GM18951 (cell line): ENCODE measurements around the gene RPL37A.

Source experiments
- POLR2A ChIP-seq: IDR thresholded peaks from 4 replicates; pipeline ENCODE4 v1.6.1; 2011; ENCODE audit warnings: mild to moderate bottlenecking; ENCODE audit not compliant: insufficient read length, insufficient read depth; ENCODE audit errors: extremely low read depth
- in situ Hi-C: fragments of 300-500 bp; cut with MboI; formaldehyde crosslinking; loops from one replicate; pipeline ENCODE4 v1.12.0; 2022; ENCODE audit warnings: low sequenced_read_pairs, mixed read lengths, inconsistent platforms; ENCODE audit not compliant: unreplicated experiment

RPL37A gene

DNA sequence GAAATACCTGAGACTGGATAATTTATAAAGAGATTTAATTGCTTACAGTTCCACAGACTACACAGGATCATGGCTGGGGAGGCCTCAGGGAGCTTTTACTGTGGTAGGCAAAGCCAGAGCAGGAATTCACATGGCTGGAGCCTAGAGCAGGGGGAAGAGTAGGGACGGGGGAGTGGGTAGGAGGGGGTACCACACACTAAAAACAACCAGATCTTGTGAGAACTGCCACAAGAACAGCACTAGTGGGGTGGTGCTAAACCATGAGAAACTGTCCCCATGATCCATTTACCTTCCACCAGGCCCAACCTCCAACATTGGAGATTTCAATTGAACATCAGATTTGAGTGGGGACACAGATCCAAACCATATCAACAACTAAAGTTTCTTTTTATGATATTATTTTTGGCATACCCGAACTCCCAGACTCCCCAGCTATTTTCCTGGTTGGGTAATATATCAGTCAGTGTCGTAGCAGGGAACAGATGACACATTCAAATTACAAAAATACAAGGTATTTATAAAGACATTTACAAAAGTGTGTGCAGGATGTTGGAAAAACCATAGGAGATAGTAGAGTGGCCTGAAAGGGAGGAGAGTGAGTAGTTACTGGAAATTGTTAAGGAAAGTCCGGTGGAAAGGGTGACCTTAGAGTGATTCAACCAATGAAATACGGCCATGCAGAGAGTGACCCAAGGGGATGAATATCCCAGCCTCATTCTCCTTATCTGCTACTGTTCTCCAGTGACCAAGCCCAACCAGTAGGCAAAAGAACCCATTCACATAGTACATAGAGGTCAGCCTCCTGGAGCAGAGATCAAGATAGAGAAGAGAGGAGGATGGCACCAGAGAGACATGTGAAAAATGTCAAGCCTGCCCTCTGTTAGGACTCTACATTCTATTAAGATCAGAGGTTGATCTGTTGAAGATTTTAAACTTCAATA is 8.8 kb downstream of the RPL37A start:
- TF ChIP-seq POLR2A: no peak
- in situ Hi-C loops: loop anchor here (25.0 kb wide), 1 partner anchor 1230 kb away; no protein-coding TSS in a partner anchor

DNA sequence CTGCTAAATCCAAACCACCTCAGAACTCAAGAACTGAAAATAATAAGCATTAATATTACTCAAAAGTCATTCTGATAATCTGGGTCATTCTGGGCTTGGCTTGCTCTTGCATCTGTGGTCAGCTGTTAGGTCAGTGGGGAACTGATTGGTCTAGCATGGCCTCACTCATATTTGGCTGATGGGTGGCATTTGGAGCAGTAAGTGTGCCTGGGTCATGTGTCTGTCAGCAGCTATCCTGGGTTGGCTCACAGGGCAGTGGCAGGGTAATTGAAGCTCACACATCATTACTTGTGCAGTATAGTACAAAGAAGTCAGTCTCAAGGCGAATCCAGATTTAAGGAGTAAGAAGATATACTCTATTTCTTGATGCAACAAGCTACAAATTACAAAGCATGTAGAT is 9.6 kb downstream of the RPL37A start:
- in situ Hi-C loops: loop anchor here (25.0 kb wide), 1 partner anchor 1229 kb away; no protein-coding TSS in a partner anchor
- no peak for TF ChIP-seq POLR2A

GRCh38 chr2:216516730-216517350 is 18.2 kb downstream of the RPL37A start:
- no peak for TF ChIP-seq POLR2A
- in situ Hi-C loops: loop anchor here (5.0 to 25.0 kb wide), 2 partner anchors 150 to 1220 kb away; no protein-coding TSS in a partner anchor

GRCh38 chr2:216517447-216518225 is 19.0 kb downstream of the RPL37A start:
- TF ChIP-seq POLR2A: no peak
- in situ Hi-C loops: loop anchor here (5.0 to 25.0 kb wide), 2 partner anchors 150 to 1220 kb away; no protein-coding TSS in a partner anchor

DNA sequence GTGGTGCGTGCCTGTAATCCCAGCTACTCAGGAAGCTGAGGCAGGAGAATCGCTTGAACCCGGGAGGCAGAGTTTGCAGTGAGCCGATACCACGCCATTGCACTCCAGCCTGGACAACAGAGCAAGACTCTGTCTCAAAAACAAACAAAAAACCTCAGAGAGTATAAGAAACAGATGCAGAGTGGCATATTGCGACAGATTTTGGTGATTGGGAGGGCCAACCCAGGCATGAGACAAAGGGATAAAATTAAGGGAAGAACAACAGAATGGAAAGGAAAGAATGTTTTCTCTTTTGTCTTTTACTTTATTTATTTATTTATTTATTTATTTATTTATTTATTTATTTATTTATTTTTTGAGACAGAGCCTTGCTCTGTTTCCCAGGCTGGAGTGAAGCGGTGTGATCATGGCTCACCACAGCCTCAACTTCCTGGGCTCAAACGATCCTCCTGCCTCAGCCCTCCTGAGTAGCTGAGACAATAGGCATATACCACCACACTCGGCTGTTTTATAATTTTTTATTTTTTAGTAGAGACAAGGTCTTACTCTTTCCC is 20.0 kb downstream of the RPL37A start:
- in situ Hi-C loops: loop anchor here (5.0 to 25.0 kb wide), 2 partner anchors 149 to 1219 kb away; no protein-coding TSS in a partner anchor

- TF ChIP-seq POLR2A: no peak
- in situ Hi-C loops: loop anchor here (5.0 to 25.0 kb wide), 2 partner anchors 148 to 1218 kb away; no protein-coding TSS in a partner anchor
These were observed 20.6 kb downstream of the RPL37A start for GRCh38 chr2:216519154-216519762.

GRCh38 chr2:216520112-216520511 is 21.5 kb downstream of the RPL37A start:
- no peak for TF ChIP-seq POLR2A
- in situ Hi-C loops: loop anchor here (25.0 kb wide), 1 partner anchor 1217 kb away; no protein-coding TSS in a partner anchor

DNA sequence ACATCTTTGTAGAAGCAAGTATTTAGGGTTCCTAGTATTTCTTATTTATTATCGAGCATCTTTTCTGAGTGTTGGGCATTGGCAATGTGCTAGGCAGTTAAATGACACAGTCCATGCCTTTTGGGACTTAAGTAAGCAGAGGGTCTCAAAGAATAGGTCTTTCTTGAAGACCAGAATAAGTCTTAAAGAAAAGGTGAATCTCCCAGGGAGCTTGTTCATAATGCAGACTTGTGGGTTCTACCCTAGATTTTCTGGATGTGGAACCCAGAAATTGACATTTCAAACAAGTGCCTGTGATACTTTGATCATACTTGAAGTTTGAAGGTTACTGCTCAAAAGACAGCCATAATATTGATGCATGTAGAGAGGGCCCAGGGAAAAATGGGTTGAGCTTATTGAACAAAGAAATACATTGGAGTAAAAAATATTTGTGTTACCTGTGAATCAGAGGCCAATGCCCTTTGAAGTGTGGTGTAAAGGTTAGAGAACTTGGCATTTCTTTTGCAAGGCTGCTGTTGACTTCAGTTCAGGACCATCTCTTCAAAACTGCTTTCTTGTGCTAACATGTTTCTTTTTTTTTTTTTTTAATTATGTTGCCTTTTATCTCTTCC is 24.4 kb downstream of the RPL37A start:
- in situ Hi-C loops: loop anchor here (25.0 kb wide), 1 partner anchor 1214 kb away; no protein-coding TSS in a partner anchor
- no peak for TF ChIP-seq POLR2A

DNA sequence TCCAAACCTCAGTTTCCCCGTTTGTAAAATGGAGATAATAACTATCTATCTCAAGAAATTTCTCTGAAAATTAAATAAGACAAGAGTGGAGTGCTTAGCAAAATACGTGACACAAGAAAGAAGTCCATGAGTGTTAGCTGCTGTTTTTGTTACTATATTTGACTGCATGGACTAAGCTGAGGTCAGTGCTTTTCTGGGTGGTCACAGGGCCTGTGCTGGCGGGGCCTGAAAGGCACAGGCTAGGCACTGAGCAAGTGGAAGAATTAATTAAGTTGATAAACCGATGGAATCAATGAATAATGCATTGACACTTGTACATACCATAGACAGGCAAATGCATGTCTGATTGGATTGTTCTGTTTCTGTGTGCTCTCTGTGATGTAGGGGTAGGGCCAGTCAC is 27.3 kb downstream of the RPL37A start:
- in situ Hi-C loops: no loop called here
- TF ChIP-seq POLR2A: no peak

DNA sequence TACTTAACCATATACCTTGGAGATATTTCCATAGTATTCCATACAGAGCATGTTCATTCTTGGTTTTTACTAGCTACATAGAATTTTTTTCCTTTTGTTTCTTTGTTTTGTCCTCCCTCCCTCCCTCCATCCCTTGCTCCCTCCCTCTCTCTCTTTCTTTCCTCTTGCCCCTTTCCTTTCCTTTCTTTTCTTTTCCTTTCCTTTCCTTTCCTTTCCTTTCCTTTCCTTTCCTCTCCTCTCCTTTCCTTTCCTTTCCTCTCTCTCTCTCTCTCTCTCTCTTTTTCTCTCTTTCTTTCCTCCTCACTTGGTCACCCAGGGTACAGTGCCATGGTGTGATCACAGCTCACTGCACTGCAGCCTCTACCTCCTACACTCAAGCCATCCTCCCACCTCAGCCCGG is 28.3 kb downstream of the RPL37A start:
- in situ Hi-C loops: no loop called here
- TF ChIP-seq POLR2A: no peak

DNA sequence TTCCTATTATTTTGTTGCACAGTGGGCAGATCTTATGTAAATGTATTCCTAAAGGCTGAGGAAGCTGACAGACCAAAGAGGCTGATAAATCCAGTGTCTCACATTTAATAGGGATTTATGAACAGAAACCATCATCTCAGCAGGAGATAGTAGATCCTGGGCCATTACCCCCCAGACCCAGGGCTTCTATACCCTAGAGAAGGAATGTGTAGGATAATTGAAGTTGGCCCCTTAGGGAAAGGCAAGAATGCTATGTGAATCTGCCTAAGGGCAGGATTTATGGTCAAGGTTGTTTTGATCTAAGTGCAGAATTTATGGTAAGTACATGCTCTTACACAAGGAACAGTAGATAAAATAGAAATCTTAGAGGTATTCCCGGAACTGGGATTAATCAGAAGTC is 29.0 kb downstream of the RPL37A start:
- no peak for TF ChIP-seq POLR2A
- in situ Hi-C loops: no loop called here

DNA sequence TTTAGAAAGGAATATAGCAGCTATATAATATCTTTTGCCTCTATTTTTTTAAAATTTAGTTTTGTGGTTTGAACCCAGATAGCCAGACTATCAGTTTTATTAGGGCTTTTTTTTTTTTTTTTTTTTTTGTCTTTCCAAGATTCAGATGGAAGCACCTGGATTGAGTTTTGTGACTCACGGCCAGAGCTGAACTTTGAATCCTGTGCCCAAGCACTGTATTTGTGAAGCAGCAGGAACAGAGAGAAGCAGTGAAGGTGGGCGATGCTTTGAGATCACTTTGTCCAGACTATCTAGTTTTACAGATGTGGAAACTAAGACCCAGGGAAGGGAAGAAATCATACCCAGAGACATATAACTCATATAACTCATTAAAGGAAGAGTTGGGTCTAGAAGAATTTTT is 33.9 kb downstream of the RPL37A start:
- in situ Hi-C loops: no loop called here
- TF ChIP-seq POLR2A: no peak
